Neuronal stem cell (in vitro differentiated cells): ENCODE results near the gene MAGI1.

Experiments
- DNase-seq: peaks from one replicate; pipeline ENCODE4 v3.0.0-alpha.2; 2013; ENCODE audit warnings: low spot score
- H2AFZ ChIP-seq: one replicate; pipeline ENCODE4 v1.6.1; 2013; ENCODE audit warnings: mild to moderate bottlenecking, low read length, inconsistent platforms
- H2AK5ac ChIP-seq: 2 replicates; pipeline ENCODE4 v1.6.1; 2013; ENCODE audit warnings: low read depth, mild to moderate bottlenecking, inconsistent platforms, low read length, moderate library complexity, mixed read lengths
- H2BK120ac ChIP-seq: 2 replicates; pipeline ENCODE4 v1.6.1; 2013; ENCODE audit warnings: low read depth, mild to moderate bottlenecking, inconsistent platforms, low read length, moderate library complexity, mixed read lengths
- H2BK12ac ChIP-seq: one replicate; pipeline ENCODE4 v1.6.1; 2013; ENCODE audit warnings: low read length, inconsistent platforms
- H2BK15ac ChIP-seq: 2 replicates; pipeline ENCODE4 v1.6.1; 2013; ENCODE audit warnings: mild to moderate bottlenecking, low read length, inconsistent platforms, mixed read lengths
- H2BK5ac ChIP-seq: one replicate; pipeline ENCODE4 v1.6.1; 2013; ENCODE audit warnings: inconsistent platforms, mild to moderate bottlenecking, low read length, moderate library complexity
- H3K14ac ChIP-seq: one replicate; pipeline ENCODE4 v1.6.1; 2013; ENCODE audit warnings: low read length, inconsistent platforms
- H3K18ac ChIP-seq: 2 replicates; pipeline ENCODE4 v1.6.1; 2013; ENCODE audit warnings: low read length, inconsistent platforms
- H3K23ac ChIP-seq: 2 replicates; pipeline ENCODE4 v1.6.1; 2013; ENCODE audit warnings: low read depth, mild to moderate bottlenecking, mixed read lengths, low read length, inconsistent platforms; ENCODE audit not compliant: poor library complexity
- H3K27ac ChIP-seq: replicated peaks from 3 replicates; pipeline ENCODE4 v1.5.1; 2013; ENCODE audit warnings: low read length, inconsistent platforms
- H3K27me3 ChIP-seq, 3 experiments: 2 replicates each; pipeline ENCODE4 v1.6.1; 2013; ENCODE audit warnings: low read length in 3 of 3, mild to moderate bottlenecking in 2 of 3, inconsistent platforms in 1 of 3, low read depth in 1 of 3, mixed read lengths in 1 of 3, moderate library complexity in 1 of 3; ENCODE audit not compliant: control insufficient read depth in 3 of 3, insufficient read depth in 3 of 3
- H3K36me3 ChIP-seq, 2 donors: replicated peaks in 1 of 2; 2 replicates each; pipeline ENCODE4 v1.6.1; 2013; ENCODE audit warnings: low read length in 2 of 2; ENCODE audit not compliant: control insufficient read depth in 2 of 2, insufficient read depth in 2 of 2
- H3K4ac ChIP-seq: 2 replicates; pipeline ENCODE4 v1.6.1; 2013; ENCODE audit warnings: inconsistent platforms, mild to moderate bottlenecking, low read length, moderate library complexity
- H3K4me1 ChIP-seq, 2 donors: 1 replicate in 1 of 2; 2 replicates in 1 of 2; pipeline ENCODE4 v1.6.1; 2013; ENCODE audit warnings: low read length in 2 of 2, low read depth in 1 of 2; ENCODE audit not compliant: control insufficient read depth in 2 of 2, insufficient read depth in 1 of 2
- H3K4me2 ChIP-seq: one replicate; pipeline ENCODE4 v1.6.1; 2013; ENCODE audit warnings: mild to moderate bottlenecking, low read length, inconsistent platforms; ENCODE audit not compliant: insufficient read depth, poor library complexity, severe bottlenecking
- H3K4me3 ChIP-seq, 2 donors: 2 replicates each; pipeline ENCODE4 v1.5.1; 2013; ENCODE audit warnings: low read length in 2 of 2, mild to moderate bottlenecking in 2 of 2, inconsistent platforms in 1 of 2, moderate library complexity in 1 of 2
- H3K79me1 ChIP-seq: one replicate; pipeline ENCODE4 v1.6.1; 2013; ENCODE audit warnings: low read depth, mild to moderate bottlenecking, inconsistent platforms, low read length, moderate library complexity
- H3K9ac ChIP-seq: one replicate; pipeline ENCODE4 v1.6.1; 2013; ENCODE audit warnings: mild to moderate bottlenecking, low read depth, low read length, inconsistent platforms; ENCODE audit not compliant: poor library complexity
- H3K9me3 ChIP-seq, 2 donors: replicated peaks in 1 of 2; 2 replicates each; pipeline versions ENCODE3 to v1.6.1; 2013; ENCODE audit warnings: low read length in 2 of 2, mild to moderate bottlenecking in 2 of 2, inconsistent platforms in 1 of 2, low read depth in 1 of 2, mixed read lengths in 1 of 2, moderate library complexity in 1 of 2; ENCODE audit not compliant: control insufficient read depth in 2 of 2, insufficient read depth in 1 of 2
- H4K8ac ChIP-seq: one replicate; pipeline ENCODE4 v1.6.1; 2013; ENCODE audit warnings: low read depth, mild to moderate bottlenecking, inconsistent platforms, low read length, moderate library complexity
- H4K91ac ChIP-seq: one replicate; pipeline ENCODE4 v1.6.1; 2013; ENCODE audit warnings: low read length, low read depth, mild to moderate bottlenecking, inconsistent platforms; ENCODE audit not compliant: poor library complexity
- WGBS, 2 donors: extraction: QIAGEN DNeasy Blood & Tissue Kit; methylation state at CpG; one replicate each; pipeline ENCODE4 v1.1.7; 2013; ENCODE audit warnings: missing lambda C conversion rate in 2 of 2, mixed read lengths in 1 of 2; ENCODE audit not compliant: insufficient read length in 2 of 2, insufficient replicate concordance in 1 of 2; ENCODE audit errors: extremely low coverage in 2 of 2; 5-methylcytosine and 5-hydroxymethylcytosine counted together

MAGI1 gene

GRCh38 chr3:65628978-65629377 lies 409.7 kb downstream of the MAGI1 start:
- Histone ChIP-seq H3K27ac (no peak overlapping the region), H3K79me1 (no peaks in the 10 kb centered on the region), H2BK12ac (no peak overlapping the region), H3K4me2 (no peak overlapping the region), H3K27me3 (no peaks in the 10 kb centered on the region), H3K14ac (no peak overlapping the region), H3K9ac (no peak overlapping the region), H4K91ac (no peak overlapping the region), H3K23ac (no peak overlapping the region), H2BK15ac (no peak overlapping the region), H2BK5ac (no peak overlapping the region), H2BK120ac (no peak overlapping the region), H3K4me3 (no peak overlapping the region), H3K4me1 (peaks cover 0 to 4% of the 10 kb centered on the region in 2 donors), H2AFZ (no peak overlapping the region), H2AK5ac (no peak overlapping the region), H4K8ac (no peak overlapping the region), H3K4ac (no peak overlapping the region), H3K9me3 (no peaks in the 10 kb centered on the region), H3K18ac (no peak overlapping the region), H3K36me3 (no peaks in the 10 kb centered on the region)
- WGBS, 2 donors = no CpG with 5 or more reads among the region's 2 CpGs
- DNase-seq = no peak

DNA sequence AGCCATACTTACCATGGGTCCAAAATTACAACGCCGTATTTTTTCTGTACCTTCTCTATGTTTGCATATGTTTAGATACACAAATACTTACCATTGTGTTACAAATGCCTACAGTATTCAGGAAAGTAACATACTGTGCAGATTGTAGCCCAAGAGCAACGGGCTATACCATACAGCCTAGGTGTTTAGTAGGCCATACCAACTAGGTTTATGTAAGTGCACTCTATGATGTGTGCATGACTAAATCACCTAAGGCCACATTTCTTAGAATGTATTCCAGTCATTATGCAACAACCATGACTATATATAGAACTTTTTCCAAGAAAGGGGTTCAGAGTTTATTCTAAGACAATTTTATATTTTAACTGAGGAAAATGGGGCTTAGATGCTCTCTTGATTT lies 411.7 kb downstream of the MAGI1 start:
- Histone ChIP-seq H3K14ac (no peak overlapping the region), H4K91ac (no peak overlapping the region), H3K4me1 (peaks cover 0 to 4% of the 10 kb centered on the region in 2 donors), H2BK12ac (no peak overlapping the region), H4K8ac (no peak overlapping the region), H2BK15ac (no peak overlapping the region), H3K9me3 (no peaks in the 10 kb centered on the region), H2BK120ac (no peak overlapping the region), H3K79me1 (no peaks in the 10 kb centered on the region), H3K4me2 (no peak overlapping the region), H2BK5ac (no peak overlapping the region), H3K9ac (no peak overlapping the region), H3K23ac (no peak overlapping the region), H2AFZ (no peak overlapping the region), H3K4ac (no peak overlapping the region), H3K27ac (no peak overlapping the region), H2AK5ac (no peak overlapping the region), H3K36me3 (no peaks in the 10 kb centered on the region), H3K4me3 (no peak overlapping the region), H3K27me3 (no peaks in the 10 kb centered on the region), H3K18ac (no peak overlapping the region)
- no CpG with 5 or more reads among the region's 3 CpGs for WGBS, 2 donors
- DNase-seq = no peak

- DNase-seq = no peak
- Histone ChIP-seq H3K18ac (no peak overlapping the region), H3K9ac (no peak overlapping the region), H2BK5ac (no peak overlapping the region), H2BK15ac (no peak overlapping the region), H3K4ac (no peak overlapping the region), H3K14ac (no peak overlapping the region), H2BK120ac (no peak overlapping the region), H2BK12ac (no peak overlapping the region), H3K27ac (no peak overlapping the region), H2AK5ac (no peak overlapping the region), H2AFZ (no peak overlapping the region), H3K36me3 (no peaks in the 10 kb centered on the region), H3K4me2 (no peak overlapping the region), H4K8ac (no peak overlapping the region), H3K23ac (no peak overlapping the region), H3K9me3 (no peaks in the 10 kb centered on the region), H3K79me1 (no peaks in the 10 kb centered on the region), H4K91ac (no peak overlapping the region), H3K4me3 (no peak overlapping the region), H3K27me3 (no peaks in the 10 kb centered on the region), H3K4me1 (peaks cover 0 to 4% of the 10 kb centered on the region in 2 donors)
- WGBS, 2 donors = 100% methylated on average over 1 of the region's 3 CpGs; no CpG with 5 or more reads in 1 of the 2 donors
Observed at GRCh38 chr3:65625305-65625704, 413.4 kb downstream of the MAGI1 start.

DNA sequence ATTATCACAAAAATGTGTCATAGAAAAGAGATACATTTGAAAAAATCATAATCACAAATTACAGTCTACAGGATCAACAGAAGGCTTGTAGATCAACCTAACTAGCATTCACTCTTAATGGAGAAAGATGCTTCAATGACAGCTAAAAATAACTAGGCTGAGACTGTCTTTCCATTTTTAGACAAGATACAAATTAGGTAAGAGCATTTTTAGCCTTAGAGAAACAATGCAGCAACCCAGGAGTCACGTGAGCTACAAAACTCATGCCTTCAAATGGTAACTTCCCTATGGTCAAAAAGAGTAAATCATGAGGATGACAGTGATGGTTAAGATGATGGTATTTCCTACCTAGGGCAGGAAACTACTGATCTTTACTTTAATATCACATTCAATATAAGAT lies 415.4 kb downstream of the MAGI1 start:
- Histone ChIP-seq H4K91ac (no peak overlapping the region), H2BK12ac (no peak overlapping the region), H2AK5ac (no peak overlapping the region), H2BK120ac (no peak overlapping the region), H3K27ac (no peak overlapping the region), H3K27me3 (no peaks in the 10 kb centered on the region), H3K79me1 (no peaks in the 10 kb centered on the region), H2BK15ac (no peak overlapping the region), H3K14ac (no peak overlapping the region), H3K9ac (no peak overlapping the region), H3K4me1 (peaks cover 4 to 13% of the 10 kb centered on the region in 2 donors), H4K8ac (no peak overlapping the region), H2BK5ac (no peak overlapping the region), H3K4me3 (no peak overlapping the region), H3K36me3 (no peaks in the 10 kb centered on the region), H3K23ac (no peak overlapping the region), H3K4ac (no peak overlapping the region), H2AFZ (no peak overlapping the region), H3K4me2 (no peak overlapping the region), H3K18ac (no peak overlapping the region), H3K9me3 (no peaks in the 10 kb centered on the region)
- no CpG with 5 or more reads among the region's 1 CpG for WGBS, 2 donors
- DNase-seq = no peak
